Measurements from ENCODE around the gene STK33. TPM values are rescaled to one million over a fixed set of nuclear protein-coding genes. Genes with fewer than 3 reads are reported as not detected.

Gene STK33
- total and polyA plus RNA-seq, 2 donors (not counting 3 experiments of a cell fraction or from before 2014, with no cell fraction given), result 0.63 to 3.4 TPM

DNA sequence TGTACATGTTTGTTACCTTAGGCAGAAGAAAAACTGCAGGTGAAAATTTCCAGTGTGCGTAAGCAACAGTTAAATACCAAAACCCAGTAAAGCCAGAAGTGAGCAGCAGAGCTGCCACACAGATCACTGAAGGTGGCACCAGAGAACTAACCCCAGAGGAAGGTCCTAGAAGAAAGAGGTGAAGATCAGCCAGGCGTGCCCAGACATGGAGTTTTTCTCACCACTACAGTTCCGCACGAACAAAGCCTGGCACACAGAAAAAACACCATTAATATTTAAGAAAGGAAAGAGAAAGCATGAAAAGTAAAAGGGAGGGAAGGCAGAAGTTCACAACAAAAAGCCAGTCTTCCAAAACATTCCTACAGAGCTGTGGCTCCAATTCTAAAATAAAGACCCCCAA, 60.7 kb downstream of the STK33 start:
- CTCF ChIA-PET, result no interaction called here
- POLR2A ChIA-PET, result no interaction called here

DNA sequence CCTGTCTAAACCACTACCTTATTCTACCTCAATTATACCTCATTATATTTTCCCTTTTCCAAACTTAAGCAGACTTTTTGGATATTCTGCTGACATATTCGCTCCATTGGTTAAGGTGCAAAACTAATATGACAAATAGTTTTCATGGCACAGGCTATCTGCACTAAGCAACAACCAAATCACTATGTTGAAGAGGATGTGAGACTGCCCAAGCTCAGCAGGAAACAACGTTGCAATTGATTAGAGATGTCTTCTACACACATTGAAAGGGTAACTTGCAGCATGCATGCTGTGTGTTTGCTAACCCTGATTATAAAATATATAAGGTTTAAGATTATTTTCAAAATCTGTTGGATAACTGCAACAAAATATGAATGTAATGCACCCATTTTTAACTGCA, 61.6 kb downstream of the STK33 start:
- Histone ChIP-seq H3K4me1 (ENCODE audit: control insufficient read depth, extremely low read depth, insufficient read depth, low read length) (no peaks in the 10 kb centered on the region), H3K36me3 (ENCODE audit: control insufficient read depth in 2 of 2, extremely low read depth in 1 of 2, insufficient read depth in 2 of 2, low read length in 2 of 2) (no peaks in the 10 kb centered on the region), H3K9me1 (replicated peaks; ENCODE audit: control insufficient read depth, extremely low read depth, insufficient read depth, low read length) (no peaks in the 10 kb centered on the region), H3K27ac (ENCODE audit: insufficient read depth, low read depth, low read length) (no peak overlapping the region), H3K4me3 (replicated peaks in 1 of 3; ENCODE audit: insufficient read depth in 1 of 3, low read depth in 1 of 3, low read length in 3 of 3) (no peak overlapping the region), H3K9me3 (replicated peaks; ENCODE audit: control insufficient read depth, insufficient read depth, low read length) (no peaks in the 10 kb centered on the region), H3K4me2 (ENCODE audit: insufficient read depth, low read length) (no peak overlapping the region), H3K27me3 (ENCODE audit: control insufficient read depth in 2 of 2, insufficient read depth in 2 of 2, low read length in 2 of 2) (peaks cover 0 to 2% of the 10 kb centered on the region in 2 experiments), H3K9ac (replicated peaks; ENCODE audit: extremely low read depth, insufficient read depth, low read length) (no peak overlapping the region), H3K79me2 (ENCODE audit: control insufficient read depth, insufficient read depth, low read length) (no peaks in the 10 kb centered on the region), H2AFZ (ENCODE audit: low read depth, low read length) (no peak overlapping the region), H4K20me1 (replicated peaks; ENCODE audit: control insufficient read depth, extremely low read depth, insufficient read depth, low read length) (no peaks in the 10 kb centered on the region)
- DNase-seq (ENCODE audit: low read depth, low spot score), result no peak
- FAIRE-seq, result no peak
- dilution Hi-C loops (cut with MboI; ENCODE audit: extremely low pct_ligation_motif_present, low sequenced_read_pairs), result no loop called here
- BruUV-seq (replicated peaks), result no TSS peak
- POLR2A ChIA-PET, result no interaction called here
- CTCF ChIA-PET, result no interaction called here
- TF ChIP-seq FOS (IDR thresholded peaks at IDR 0.05; ENCODE audit: borderline replicate concordance, insufficient read depth, low read length) (no peak), GATA2 (IDR thresholded peaks at IDR 0.05; ENCODE audit: insufficient read depth, insufficient read length, low read depth, low read length) (no peak), EZH2 (IDR thresholded peaks at IDR 0.05; ENCODE audit: borderline replicate concordance, low read depth, low read length, severe bottlenecking) (no peak), POLR2A (IDR thresholded peaks at IDR 0.05; ENCODE audit: low read depth, low read length) (no peak), POLR2AphosphoS5 (IDR thresholded peaks at IDR 0.05; ENCODE audit: insufficient read depth, low read depth, low read length) (no peak), JUN (IDR thresholded peaks at IDR 0.05; ENCODE audit: borderline replicate concordance, insufficient read depth, insufficient read length, low read depth) (no peak), MYC (IDR thresholded peaks at IDR 0.05; ENCODE audit: low read depth, low read length) (no peak)
- TF ChIP-seq, protein P1, sequence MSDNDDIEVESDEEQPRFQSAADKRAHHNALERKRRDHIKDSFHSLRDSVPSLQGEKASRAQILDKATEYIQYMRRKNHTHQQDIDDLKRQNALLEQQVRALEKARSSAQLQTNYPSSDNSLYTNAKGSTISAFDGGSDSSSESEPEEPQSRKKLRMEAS (IDR thresholded peaks at IDR 0.05; ENCODE audit: insufficient read depth, insufficient read length), result no peak
- TF ChIP-seq, protein P2, sequence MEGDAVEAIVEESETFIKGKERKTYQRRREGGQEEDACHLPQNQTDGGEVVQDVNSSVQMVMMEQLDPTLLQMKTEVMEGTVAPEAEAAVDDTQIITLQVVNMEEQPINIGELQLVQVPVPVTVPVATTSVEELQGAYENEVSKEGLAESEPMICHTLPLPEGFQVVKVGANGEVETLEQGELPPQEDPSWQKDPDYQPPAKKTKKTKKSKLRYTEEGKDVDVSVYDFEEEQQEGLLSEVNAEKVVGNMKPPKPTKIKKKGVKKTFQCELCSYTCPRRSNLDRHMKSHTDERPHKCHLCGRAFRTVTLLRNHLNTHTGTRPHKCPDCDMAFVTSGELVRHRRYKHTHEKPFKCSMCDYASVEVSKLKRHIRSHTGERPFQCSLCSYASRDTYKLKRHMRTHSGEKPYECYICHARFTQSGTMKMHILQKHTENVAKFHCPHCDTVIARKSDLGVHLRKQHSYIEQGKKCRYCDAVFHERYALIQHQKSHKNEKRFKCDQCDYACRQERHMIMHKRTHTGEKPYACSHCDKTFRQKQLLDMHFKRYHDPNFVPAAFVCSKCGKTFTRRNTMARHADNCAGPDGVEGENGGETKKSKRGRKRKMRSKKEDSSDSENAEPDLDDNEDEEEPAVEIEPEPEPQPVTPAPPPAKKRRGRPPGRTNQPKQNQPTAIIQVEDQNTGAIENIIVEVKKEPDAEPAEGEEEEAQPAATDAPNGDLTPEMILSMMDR (IDR thresholded peaks at IDR 0.05; ENCODE audit: extremely low read depth in 1 of 2, insufficient read depth in 1 of 2, low read depth in 1 of 2, low read length in 2 of 2), result no peak
- intact Hi-C loops (cut with micrococcal nuclease), result no loop called here

More for the DNA sequence above, 60.7 kb downstream of the STK33 start:
- no peaks in the 10 kb centered on the region for H4K20me1 ChIP-seq (replicated peaks; ENCODE audit: control insufficient read depth, extremely low read depth, insufficient read depth, low read length)
- TF ChIP-seq POLR2A (IDR thresholded peaks at IDR 0.05; ENCODE audit: low read depth, low read length) (no peak), MYC (IDR thresholded peaks at IDR 0.05; ENCODE audit: low read depth, low read length) (no peak), EZH2 (IDR thresholded peaks at IDR 0.05; ENCODE audit: borderline replicate concordance, low read depth, low read length, severe bottlenecking) (no peak)
- TF ChIP-seq, protein P1 (IDR thresholded peaks at IDR 0.05; ENCODE audit: insufficient read depth, insufficient read length), result no peak
- intact Hi-C loops (cut with micrococcal nuclease), result no loop called here
- no peak overlapping the region for H3K4me2 ChIP-seq (ENCODE audit: insufficient read depth, low read length)
- H3K36me3 ChIP-seq (ENCODE audit: control insufficient read depth in 2 of 2, extremely low read depth in 1 of 2, insufficient read depth in 2 of 2, low read length in 2 of 2), result no peaks in the 10 kb centered on the region
- H3K9me3 ChIP-seq (replicated peaks; ENCODE audit: control insufficient read depth, insufficient read depth, low read length), result no peaks in the 10 kb centered on the region
- BruUV-seq (replicated peaks), result no TSS peak
- dilution Hi-C loops (cut with MboI; ENCODE audit: extremely low pct_ligation_motif_present, low sequenced_read_pairs), result no loop called here
- no peak for FAIRE-seq
- H3K79me2 ChIP-seq (ENCODE audit: control insufficient read depth, insufficient read depth, low read length), result no peaks in the 10 kb centered on the region
- H2AFZ ChIP-seq (ENCODE audit: low read depth, low read length), result no peak overlapping the region
- no peak overlapping the region for H3K27ac ChIP-seq (ENCODE audit: insufficient read depth, low read depth, low read length)
- H3K4me3 ChIP-seq (replicated peaks in 1 of 3; ENCODE audit: insufficient read depth in 1 of 3, low read depth in 1 of 3, low read length in 3 of 3), result no peak overlapping the region
- no peak for DNase-seq (ENCODE audit: low read depth, low spot score)
- no peak overlapping the region for H3K9ac ChIP-seq (replicated peaks; ENCODE audit: extremely low read depth, insufficient read depth, low read length)
- H3K4me1 ChIP-seq (ENCODE audit: control insufficient read depth, extremely low read depth, insufficient read depth, low read length), result no peaks in the 10 kb centered on the region
- peaks cover 0 to 2% of the 10 kb centered on the region in 2 experiments for H3K27me3 ChIP-seq (ENCODE audit: control insufficient read depth in 2 of 2, insufficient read depth in 2 of 2, low read length in 2 of 2)
- H3K9me1 ChIP-seq (replicated peaks; ENCODE audit: control insufficient read depth, extremely low read depth, insufficient read depth, low read length), result no peaks in the 10 kb centered on the region
